Endothelial cell of umbilical vein (primary cell): ENCODE data around the gene ITGB2. TPM values are rescaled to one million over a fixed set of nuclear protein-coding genes. Genes with fewer than 3 reads are reported as not detected.

Source experiments
- BruUV-seq: library from RNA; stranded (reverse); fragments of 400-500 nt; replicated peaks from 2 replicates; lab custom pipeline; 2021; lab: Mats Ljungman, UMichigan
- CTCF ChIA-PET: fragments of 300-600, 350-600 bp; sonication (Branson Sonifier 250); formaldehyde crosslinking; loops from one replicate; lab custom pipeline; 2021; ENCODE audit warnings: antibody characterized with exemption, inconsistent platforms; lab: Charles Lee
- POLR2A ChIA-PET: fragments of 300-600, 350-600 bp; sonication (Branson Sonifier 250); formaldehyde crosslinking; loops from one replicate; lab custom pipeline; 2021; ENCODE audit warnings: antibody characterized with exemption, inconsistent platforms; lab: Charles Lee
- DNase-seq: peaks from one replicate; pipeline ENCODE4 v3.0.0-alpha.2; 2011; ENCODE audit warnings: low read depth, low spot score
- FAIRE-seq: peaks from 2 replicates; lab custom pipeline; 2011; peaks lifted over from hg19 to GRCh38; lab: Jason Lieb, UNC
- H2AFZ ChIP-seq: 2 replicates; pipeline ENCODE4 v1.6.0; 2012; ENCODE audit warnings: low read depth, low read length, control low read depth, inconsistent platforms
- H3K27ac ChIP-seq: 2 replicates; pipeline ENCODE4 v1.5.1; 2011; ENCODE audit warnings: low read depth, mild to moderate bottlenecking, control low read depth, low read length, moderate library complexity; ENCODE audit not compliant: insufficient read depth
- H3K27me3 ChIP-seq, 2 experiments: 2 replicates each; pipeline versions ENCODE4 v1.6.0 to v1.6.1; 2011; ENCODE audit warnings: low read length in 2 of 2, mixed read lengths in 1 of 2; ENCODE audit not compliant: control insufficient read depth in 2 of 2, insufficient read depth in 2 of 2
- H3K36me3 ChIP-seq, 2 experiments: 2 replicates in 1 of 2; 3 replicates in 1 of 2; pipeline ENCODE4 v1.5.1; 2011; ENCODE audit warnings: low read length in 2 of 2, mild to moderate bottlenecking in 1 of 2, moderate library complexity in 1 of 2; ENCODE audit not compliant: control insufficient read depth in 2 of 2, insufficient read depth in 2 of 2; ENCODE audit errors: extremely low read depth in 1 of 2
- H3K4me1 ChIP-seq: 3 replicates; pipeline ENCODE4 v1.5.1; 2011; ENCODE audit warnings: mild to moderate bottlenecking, low read length; ENCODE audit not compliant: control insufficient read depth, insufficient read depth; ENCODE audit errors: extremely low read depth
- H3K4me2 ChIP-seq: 2 replicates; pipeline ENCODE4 v1.6.1; 2011; ENCODE audit warnings: low read length, control low read depth, mixed read lengths; ENCODE audit not compliant: insufficient read depth
- H3K4me3 ChIP-seq, 3 experiments: fragments of 200-600 bp in 1 of 3; sonication (generic), shearing (Covaris generic) in 1 of 3; replicated peaks in 1 of 3; 2 replicates each; pipeline ENCODE4 v1.5.1; 2011 to 2016; ENCODE audit warnings: control low read depth in 3 of 3, low read length in 3 of 3, mild to moderate bottlenecking in 2 of 3, inconsistent platforms in 1 of 3, low read depth in 1 of 3, moderate library complexity in 1 of 3; ENCODE audit not compliant: insufficient read depth in 1 of 3
- H3K79me2 ChIP-seq: 2 replicates; pipeline ENCODE4 v1.6.0; 2012; ENCODE audit warnings: low read length, inconsistent platforms; ENCODE audit not compliant: control insufficient read depth, insufficient read depth
- H3K9ac ChIP-seq: replicated peaks from 2 replicates; pipeline ENCODE3; 2011; ENCODE audit warnings: low read length, control low read depth; ENCODE audit not compliant: insufficient read depth; ENCODE audit errors: extremely low read depth
- H3K9me1 ChIP-seq: replicated peaks from 3 replicates; pipeline ENCODE4 v1.6.0; 2011; ENCODE audit warnings: mild to moderate bottlenecking, low read length; ENCODE audit not compliant: control insufficient read depth, insufficient read depth; ENCODE audit errors: extremely low read depth
- H3K9me3 ChIP-seq: replicated peaks from 2 replicates; pipeline ENCODE4 v1.5.1; 2012; ENCODE audit warnings: low read length, inconsistent platforms; ENCODE audit not compliant: control insufficient read depth, insufficient read depth
- H4K20me1 ChIP-seq: replicated peaks from 2 replicates; pipeline ENCODE3; 2011; ENCODE audit warnings: mild to moderate bottlenecking, low read length; ENCODE audit not compliant: control insufficient read depth, insufficient read depth; ENCODE audit errors: extremely low read depth
- CTCF ChIP-seq, 2 donors: IDR thresholded peaks; 1 replicate in 1 of 2; 2 replicates in 1 of 2; pipeline ENCODE4 v1.5.1; 2011; ENCODE audit warnings: low read length in 2 of 2, mild to moderate bottlenecking in 2 of 2, moderate library complexity in 2 of 2, control low read depth in 1 of 2, inconsistent platforms in 1 of 2, low read depth in 1 of 2; ENCODE audit not compliant: insufficient read depth in 1 of 2; ENCODE audit errors: extremely low read depth in 1 of 2
- EZH2 ChIP-seq: IDR thresholded peaks from 2 replicates; pipeline ENCODE4 v1.6.1; 2012; ENCODE audit warnings: borderline replicate concordance, low read depth, mild to moderate bottlenecking, moderate library complexity, low read length, inconsistent platforms; ENCODE audit not compliant: severe bottlenecking
- FOS ChIP-seq: IDR thresholded peaks from 2 replicates; pipeline ENCODE4 v1.6.1; 2011; ENCODE audit warnings: mild to moderate bottlenecking, low read length, moderate library complexity, borderline replicate concordance; ENCODE audit not compliant: insufficient read depth
- GATA2 ChIP-seq: IDR thresholded peaks from 2 replicates; pipeline ENCODE4 v1.7.0; 2011; ENCODE audit warnings: low read depth, mild to moderate bottlenecking, moderate library complexity, mixed read lengths, low read length; ENCODE audit not compliant: insufficient read length, insufficient read depth
- JUN ChIP-seq: IDR thresholded peaks from 2 replicates; pipeline ENCODE4 v1.6.1; 2011; ENCODE audit warnings: borderline replicate concordance, low read depth; ENCODE audit not compliant: insufficient read length, insufficient read depth
- MAX ChIP-seq: IDR thresholded peaks from 2 replicates; pipeline ENCODE4 v1.6.1; 2011; ENCODE audit not compliant: insufficient read depth, insufficient read length
- MYC ChIP-seq: IDR thresholded peaks from one replicate; pipeline ENCODE4 v1.6.1; 2011; ENCODE audit warnings: mild to moderate bottlenecking, low read depth, low read length
- POLR2A ChIP-seq: IDR thresholded peaks from 2 replicates; pipeline ENCODE4 v1.6.1; 2012; ENCODE audit warnings: low read depth, mild to moderate bottlenecking, control low read depth, low read length
- POLR2AphosphoS5 ChIP-seq: IDR thresholded peaks from 2 replicates; pipeline ENCODE4 v1.6.1; 2012; ENCODE audit warnings: low read depth, mild to moderate bottlenecking, control low read depth, low read length, moderate library complexity; ENCODE audit not compliant: insufficient read depth
- dilution Hi-C: fragments of 300-500 bp; cut with MboI; formaldehyde crosslinking; loops from one replicate; pipeline ENCODE4 v1.15.0; 2019; ENCODE audit warnings: low sequenced_read_pairs; ENCODE audit not compliant: extremely low pct_ligation_motif_present
- intact Hi-C: fragments of 100-400 bp; cut with micrococcal nuclease; formaldehyde crosslinking; loops from one replicate; pipeline ENCODE4 v1.10.0; 2022
- polyA plus RNA-seq, 4 experiments: library from polyadenylated mRNA; depleted of rRNA in 3 of 4; stranded (reverse) in 3 of 4; unstranded in 1 of 4; fragments of >200 nt; gene quantifications; 2 replicates each; pipeline versions ENCODE4 v1.2.1 to v1.2.3, GENCODE V29; 2011 to 2012; ENCODE audit warnings: missing spikeins in 1 of 4
- total RNA-seq: library from RNA; stranded (reverse); gene quantifications from 2 replicates; pipeline ENCODE4 v1.2.3, GENCODE V29; 2021

Gene ITGB2
- total and polyA plus RNA-seq, 2 donors (not counting 3 experiments of a cell fraction or from before 2014, with no cell fraction given): 0.39 to 0.91 TPM

GRCh38 chr21:44943005-44943685 is 22.4 kb upstream of the ITGB2 start:
- peaks cover 62% of the 10 kb centered on the region for H3K79me2 ChIP-seq
- no peaks in the 10 kb centered on the region for H3K9me3 ChIP-seq
- no peak overlapping the region for H3K9ac ChIP-seq
- intact Hi-C loops (no loop called here), dilution Hi-C loops (loop anchor here (25.0 kb wide), 1 partner anchor 194 kb away; no protein-coding TSS in a partner anchor)
- H2AFZ ChIP-seq: no peak overlapping the region
- H3K4me1 ChIP-seq: peaks cover 21% of the 10 kb centered on the region
- H3K9me1 ChIP-seq: no peaks in the 10 kb centered on the region
- FAIRE-seq (no peak), DNase-seq (no peak)
- H3K27ac ChIP-seq: no peak overlapping the region
- H3K4me2 ChIP-seq: no peak overlapping the region
- H4K20me1 ChIP-seq: no peaks in the 10 kb centered on the region
- no TSS peak for BruUV-seq
- H3K36me3 ChIP-seq: peaks cover 7 to 15% of the 10 kb centered on the region in 2 experiments
- ChIA-PET CTCF (interaction anchor here (0.6 to 11.8 kb wide), 4 partner anchors 9 to 195 kb away, joined by 3 to 330 read pairs (median 7); no protein-coding TSS in a partner anchor), POLR2A (no interaction called here)
- H3K4me3 ChIP-seq: no peak overlapping the region
- no peak for TF ChIP-seq MAX
- no peak for TF ChIP-seq GATA2
- no peak for TF ChIP-seq MYC
- TF ChIP-seq CTCF (IDR thresholded peaks at IDR 0.05; ENCODE audit: extremely low read depth in 1 of 2, insufficient read depth in 1 of 2, low read depth in 1 of 2, low read length in 2 of 2): no peak
- no peak for TF ChIP-seq EZH2
- no peak for TF ChIP-seq POLR2AphosphoS5
- no peak for TF ChIP-seq JUN
- no peak for TF ChIP-seq POLR2A
- TF ChIP-seq FOS: no peak
- H3K27me3 ChIP-seq: no peaks in the 10 kb centered on the region
